ENCODE results near the gene AP5Z1. TPM values are rescaled to one million over a fixed set of nuclear protein-coding genes. Genes with fewer than 3 reads are reported as not detected.
A peak's percentile ranks its signal among the peaks of the same experiment; 100 is the strongest.

The AP5Z1 gene
- total RNA-seq, 1 donor, result 35.5 TPM

DNA sequence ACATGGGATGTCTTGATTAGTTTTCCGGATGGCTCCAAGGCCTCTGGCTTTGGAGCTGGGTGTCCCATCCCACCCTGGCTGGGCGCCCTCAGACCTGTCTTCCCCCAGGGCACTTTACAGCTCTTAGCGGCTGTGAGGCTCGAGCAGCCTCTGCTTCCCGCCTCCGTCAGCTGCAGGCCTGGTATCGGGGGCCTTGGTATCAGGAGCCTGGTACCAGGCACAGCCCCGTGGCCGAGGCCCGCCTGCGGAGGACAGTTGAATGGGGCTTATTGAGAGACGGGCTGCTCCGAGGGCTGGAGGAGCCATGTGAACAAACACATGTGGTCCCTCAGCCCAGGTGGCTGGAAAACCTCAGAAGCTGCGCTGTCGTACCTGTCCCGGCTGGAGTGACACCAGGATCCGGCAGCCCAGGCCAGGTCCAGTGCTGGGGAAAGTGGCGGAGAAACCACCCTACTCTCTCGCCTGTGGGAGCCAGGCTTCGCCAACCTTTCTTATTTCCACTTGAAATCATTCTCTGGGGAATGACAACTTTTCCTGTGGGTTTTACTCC, 23.9 kb upstream of the AP5Z1 start:
- H3K4me3 ChIP-seq (ENCODE audit: low read depth, low read length), result no peak overlapping the region
- DNase-seq (ENCODE audit: low read depth), result no peak
- TF ChIP-seq, protein P1, sequence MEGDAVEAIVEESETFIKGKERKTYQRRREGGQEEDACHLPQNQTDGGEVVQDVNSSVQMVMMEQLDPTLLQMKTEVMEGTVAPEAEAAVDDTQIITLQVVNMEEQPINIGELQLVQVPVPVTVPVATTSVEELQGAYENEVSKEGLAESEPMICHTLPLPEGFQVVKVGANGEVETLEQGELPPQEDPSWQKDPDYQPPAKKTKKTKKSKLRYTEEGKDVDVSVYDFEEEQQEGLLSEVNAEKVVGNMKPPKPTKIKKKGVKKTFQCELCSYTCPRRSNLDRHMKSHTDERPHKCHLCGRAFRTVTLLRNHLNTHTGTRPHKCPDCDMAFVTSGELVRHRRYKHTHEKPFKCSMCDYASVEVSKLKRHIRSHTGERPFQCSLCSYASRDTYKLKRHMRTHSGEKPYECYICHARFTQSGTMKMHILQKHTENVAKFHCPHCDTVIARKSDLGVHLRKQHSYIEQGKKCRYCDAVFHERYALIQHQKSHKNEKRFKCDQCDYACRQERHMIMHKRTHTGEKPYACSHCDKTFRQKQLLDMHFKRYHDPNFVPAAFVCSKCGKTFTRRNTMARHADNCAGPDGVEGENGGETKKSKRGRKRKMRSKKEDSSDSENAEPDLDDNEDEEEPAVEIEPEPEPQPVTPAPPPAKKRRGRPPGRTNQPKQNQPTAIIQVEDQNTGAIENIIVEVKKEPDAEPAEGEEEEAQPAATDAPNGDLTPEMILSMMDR (IDR thresholded peaks at IDR 0.05; ENCODE audit: insufficient read depth, low read length), result no peak

DNA sequence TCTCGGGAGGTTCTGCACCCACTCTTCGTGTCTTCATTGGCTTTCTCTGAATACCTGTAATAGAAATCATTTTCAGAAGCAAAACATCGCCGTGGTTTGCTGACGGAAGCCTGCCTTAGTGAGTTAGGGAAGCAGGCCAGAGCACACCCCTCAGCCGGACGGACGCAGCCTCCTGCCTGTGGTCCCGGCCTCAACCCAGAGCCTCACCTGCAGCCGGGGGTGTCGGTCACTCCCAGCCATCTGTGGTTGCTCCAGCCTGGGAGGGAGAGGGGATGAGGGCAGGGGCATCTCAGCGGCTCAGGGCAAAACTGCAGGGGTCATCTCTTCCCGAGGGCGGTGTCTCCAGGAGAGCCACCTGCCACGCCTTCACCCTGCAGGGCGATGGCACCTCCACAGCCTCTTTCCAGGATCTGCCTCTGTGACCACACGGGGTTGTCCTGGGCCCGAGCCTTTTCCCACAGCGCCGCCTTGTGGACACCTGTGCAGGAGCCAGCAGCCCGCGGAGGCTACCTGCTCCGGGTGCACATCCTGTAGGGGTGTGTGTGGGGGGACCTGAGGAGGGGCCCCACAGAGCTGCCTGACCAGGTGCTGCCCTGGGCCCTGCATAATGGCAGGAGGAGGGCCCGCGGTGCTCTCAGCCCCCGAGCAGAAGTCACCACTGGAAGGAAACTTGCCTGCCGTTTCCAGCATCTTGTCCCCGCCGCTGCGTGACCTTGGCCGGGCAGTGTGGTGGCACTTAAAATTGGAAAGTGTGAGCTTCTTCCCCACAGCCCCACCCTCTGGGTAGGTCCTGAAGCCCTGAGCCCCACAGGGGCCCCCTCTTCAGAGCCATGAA, 21.6 kb upstream of the AP5Z1 start:
- TF ChIP-seq, protein P1 (IDR thresholded peaks at IDR 0.05; ENCODE audit: insufficient read depth, low read length), result peak; percentile 81
- peak; percentile 36 for DNase-seq (ENCODE audit: low read depth)
- no peak overlapping the region for H3K4me3 ChIP-seq (ENCODE audit: low read depth, low read length)

DNA sequence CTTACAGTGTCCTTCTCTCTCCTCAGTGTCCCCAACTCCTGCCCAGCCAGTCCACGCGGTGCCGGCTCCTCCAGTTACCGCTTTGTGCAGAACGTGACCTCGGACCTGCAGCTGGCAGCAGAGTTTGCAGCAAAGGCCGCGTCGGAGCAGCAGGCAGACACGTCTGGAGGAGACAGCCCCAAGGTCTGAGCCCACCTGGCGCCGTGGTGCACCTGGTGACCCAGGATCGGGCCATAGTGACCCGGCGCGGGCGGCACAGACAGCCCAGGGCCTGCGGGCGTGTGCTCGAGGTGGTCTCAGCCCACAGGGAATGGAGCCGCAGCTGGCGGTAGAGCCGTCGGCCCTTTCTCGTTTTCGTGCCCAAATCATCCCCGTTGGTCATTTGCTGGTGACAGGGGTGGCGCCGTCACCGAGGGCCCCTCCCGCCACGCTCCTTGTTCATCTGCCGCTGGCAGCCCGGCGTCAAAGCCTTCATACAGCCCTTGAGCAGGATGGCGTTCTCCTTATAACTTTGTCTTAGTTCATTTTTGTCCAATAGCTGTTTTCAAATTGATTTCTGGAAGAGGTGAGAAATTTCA, 20.9 kb upstream of the AP5Z1 start:
- H3K4me3 ChIP-seq (ENCODE audit: low read depth, low read length), result no peak overlapping the region
- TF ChIP-seq, protein P1 (IDR thresholded peaks at IDR 0.05; ENCODE audit: insufficient read depth, low read length), result no peak
- DNase-seq (ENCODE audit: low read depth), result no peak

DNA sequence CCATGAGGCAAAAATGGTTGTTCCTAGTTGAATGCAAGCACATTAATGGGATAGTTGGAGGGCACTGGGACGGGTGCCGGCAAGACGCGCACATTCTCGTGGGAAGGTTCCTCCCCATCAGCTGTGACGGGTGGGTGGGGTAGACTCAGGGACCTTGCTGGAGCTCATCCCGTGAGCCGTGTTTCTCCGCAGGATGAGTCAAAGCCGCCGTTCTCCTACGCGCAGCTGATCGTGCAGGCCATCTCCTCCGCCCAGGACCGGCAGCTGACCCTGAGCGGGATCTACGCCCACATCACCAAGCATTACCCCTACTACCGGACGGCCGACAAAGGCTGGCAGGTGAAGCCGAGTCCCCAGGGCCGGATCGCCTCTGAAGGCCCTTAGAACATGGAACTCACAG, 20.4 kb upstream of the AP5Z1 start:
- TF ChIP-seq, protein P1 (IDR thresholded peaks at IDR 0.05; ENCODE audit: insufficient read depth, low read length), result no peak
- DNase-seq (ENCODE audit: low read depth), result no peak
- no peak overlapping the region for H3K4me3 ChIP-seq (ENCODE audit: low read depth, low read length)

DNA sequence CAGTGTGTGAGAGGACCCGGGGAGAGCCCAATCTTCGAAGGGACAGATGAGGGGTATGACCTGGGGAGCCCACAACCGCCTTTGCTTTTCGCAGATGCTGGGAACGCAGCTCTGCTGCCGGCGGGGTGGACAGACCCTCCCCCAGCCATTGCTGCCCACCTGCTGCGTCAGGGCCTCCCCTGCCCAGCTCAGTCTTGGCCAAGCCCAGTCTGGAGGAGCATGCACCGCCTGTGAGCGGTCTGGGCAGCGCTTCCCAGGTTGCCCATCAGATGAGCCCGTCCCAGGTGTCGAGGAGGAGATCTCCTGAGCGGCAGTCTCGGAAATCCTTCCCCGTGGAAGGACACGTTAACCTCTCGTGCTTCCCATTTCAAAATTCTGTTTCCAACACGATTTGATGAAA, 17.3 kb upstream of the AP5Z1 start:
- TF ChIP-seq, protein P1 (IDR thresholded peaks at IDR 0.05; ENCODE audit: insufficient read depth, low read length), result no peak
- no peak overlapping the region for H3K4me3 ChIP-seq (ENCODE audit: low read depth, low read length)
- DNase-seq (ENCODE audit: low read depth), result no peak

DNA sequence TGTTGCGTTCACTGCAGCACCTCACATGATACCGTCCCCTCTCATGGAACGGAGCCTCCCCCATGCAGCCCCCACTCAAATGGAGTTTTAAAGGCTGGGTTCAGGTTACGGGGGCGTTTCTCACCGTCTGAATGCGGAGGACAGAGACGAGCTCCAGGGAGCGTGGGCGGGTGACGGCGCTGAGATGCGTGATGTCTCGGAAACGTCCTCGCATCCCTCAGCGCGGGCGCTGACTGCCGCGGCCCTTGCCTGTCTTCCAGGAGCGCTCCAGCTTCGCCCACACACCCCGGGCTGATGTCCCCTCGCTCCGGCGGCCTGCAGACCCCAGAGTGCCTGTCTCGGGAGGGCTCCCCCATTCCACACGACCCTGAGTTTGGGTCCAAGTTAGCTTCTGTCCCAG, 16.6 kb upstream of the AP5Z1 start:
- no peak overlapping the region for H3K4me3 ChIP-seq (ENCODE audit: low read depth, low read length)
- TF ChIP-seq, protein P1 (IDR thresholded peaks at IDR 0.05; ENCODE audit: insufficient read depth, low read length), result no peak
- no peak for DNase-seq (ENCODE audit: low read depth)
